ENCODE results near the gene KDM5B.

GRCh38 chr1:202852163-202852904 lies 44.1 kb upstream of the KDM5B start:
- TF ChIP-seq CTCF (conservative IDR thresholded peaks at IDR 0.05; ENCODE audit: low read depth, low read length) (peak; percentile 68), EZH2 (IDR thresholded peaks at IDR 0.05; ENCODE audit: borderline replicate concordance, low read depth, low read length, poor library complexity, severe bottlenecking) (no peak)
